Lower leg skin (tissue), 4 donors: ENCODE measurements around the gene SYF2. TPM values are rescaled to one million over a fixed set of nuclear protein-coding genes. Genes with fewer than 3 reads are reported as not detected.

Experiments
- DNase-seq, 2 donors: peaks; one replicate each; pipeline ENCODE4 v3.0.0-alpha.2; 2019; ENCODE audit warnings: low spot score in 2 of 2
- H3K4me3 ChIP-seq: fragments of 200-600 bp; sonication (generic); 2 replicates; pipeline ENCODE4 v1.5.1; 2017; ENCODE audit warnings: mild to moderate bottlenecking, low read depth; ENCODE audit not compliant: poor library complexity, severe bottlenecking
- POLR2A ChIP-seq, 2 donors: fragments of 450-650 bp; IDR thresholded peaks; one replicate each; pipeline ENCODE4 v1.6.1; 2016 to 2017; ENCODE audit warnings: antibody characterized with exemption in 2 of 2, mild to moderate bottlenecking in 1 of 2, moderate library complexity in 1 of 2
- WGBS, 2 donors: methylation state at CpG; one replicate each; pipeline ENCODE4 v1.1.5; 2018; 5-methylcytosine and 5-hydroxymethylcytosine counted together
- intact Hi-C: fragments of 100-400 bp; cut with DNase I; formaldehyde crosslinking; loops from one replicate; pipeline ENCODE4 v1.15.0; 2023; ENCODE audit warnings: low total_unique reads
- total RNA-seq, 4 donors: library from RNA; depleted of rRNA; stranded (reverse); fragments of >200 nt; gene quantifications; one replicate each; pipeline ENCODE4 v1.1.0, GENCODE V29; 2016
- TF ChIP-seq, protein P1 (sequence below), 3 donors: fragments of 450-650 bp; IDR thresholded peaks; one replicate each; pipeline ENCODE4 v1.5.1; 2016; ENCODE audit warnings: antibody characterized with exemption in 3 of 3, mild to moderate bottlenecking in 3 of 3, moderate library complexity in 2 of 3

SYF2 gene
- total RNA-seq, 4 donors from 2014 or later, result 53.4 to 65.7 (median 61.9) TPM

DNA sequence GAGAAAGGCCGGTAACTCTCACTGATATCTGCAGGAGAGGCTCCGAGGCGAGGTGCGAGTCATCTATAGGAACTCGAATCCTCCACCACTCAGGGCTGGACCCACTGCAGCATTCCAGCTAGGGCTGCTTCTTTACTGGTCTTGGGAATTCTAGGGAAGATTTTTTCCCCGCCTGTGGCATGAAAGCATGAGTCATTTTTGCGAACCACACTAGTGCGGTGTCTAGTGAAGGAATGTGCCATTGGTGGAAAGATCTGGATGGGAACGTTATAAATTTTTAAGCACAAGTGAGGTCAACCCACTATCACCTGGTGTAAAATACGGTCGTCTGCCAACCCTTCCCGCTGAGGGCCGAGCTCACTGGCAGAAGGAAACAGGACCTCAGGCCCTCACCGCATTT is 49.7 kb downstream of the SYF2 start:
- peak in 1 of 2 donors; percentile 46 for DNase-seq
- H3K4me3 ChIP-seq, result no peak overlapping the region
- intact Hi-C loops, result no loop called here
- TF ChIP-seq POLR2A (IDR thresholded peaks at IDR 0.05), result no peak
- TF ChIP-seq, protein P1, sequence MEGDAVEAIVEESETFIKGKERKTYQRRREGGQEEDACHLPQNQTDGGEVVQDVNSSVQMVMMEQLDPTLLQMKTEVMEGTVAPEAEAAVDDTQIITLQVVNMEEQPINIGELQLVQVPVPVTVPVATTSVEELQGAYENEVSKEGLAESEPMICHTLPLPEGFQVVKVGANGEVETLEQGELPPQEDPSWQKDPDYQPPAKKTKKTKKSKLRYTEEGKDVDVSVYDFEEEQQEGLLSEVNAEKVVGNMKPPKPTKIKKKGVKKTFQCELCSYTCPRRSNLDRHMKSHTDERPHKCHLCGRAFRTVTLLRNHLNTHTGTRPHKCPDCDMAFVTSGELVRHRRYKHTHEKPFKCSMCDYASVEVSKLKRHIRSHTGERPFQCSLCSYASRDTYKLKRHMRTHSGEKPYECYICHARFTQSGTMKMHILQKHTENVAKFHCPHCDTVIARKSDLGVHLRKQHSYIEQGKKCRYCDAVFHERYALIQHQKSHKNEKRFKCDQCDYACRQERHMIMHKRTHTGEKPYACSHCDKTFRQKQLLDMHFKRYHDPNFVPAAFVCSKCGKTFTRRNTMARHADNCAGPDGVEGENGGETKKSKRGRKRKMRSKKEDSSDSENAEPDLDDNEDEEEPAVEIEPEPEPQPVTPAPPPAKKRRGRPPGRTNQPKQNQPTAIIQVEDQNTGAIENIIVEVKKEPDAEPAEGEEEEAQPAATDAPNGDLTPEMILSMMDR (IDR thresholded peaks at IDR 0.05), result no peak
- WGBS, 2 donors, result 72 to 77% methylated on average over 14 of the region's 14 CpGs

DNA sequence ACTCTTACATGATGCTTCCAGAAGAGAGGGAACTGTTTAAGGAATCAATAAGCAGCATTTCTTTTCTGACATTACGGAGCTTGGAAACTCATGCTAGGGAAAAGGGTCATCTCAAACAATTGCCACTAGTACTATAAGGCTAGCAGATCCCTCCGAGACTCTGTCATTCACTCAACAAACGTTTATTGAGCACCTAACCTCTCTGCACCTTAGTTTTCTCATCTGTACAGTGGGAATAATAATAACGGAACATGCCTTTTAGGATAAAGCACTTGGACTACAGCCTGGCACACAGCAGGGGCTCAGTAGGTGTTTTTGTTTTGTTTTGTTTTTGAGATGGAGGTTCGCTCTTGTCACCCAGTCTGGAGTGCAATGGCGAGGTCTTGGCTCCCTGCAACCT is 51.3 kb downstream of the SYF2 start:
- TF ChIP-seq, protein P1 (IDR thresholded peaks at IDR 0.05), result no peak
- TF ChIP-seq POLR2A (IDR thresholded peaks at IDR 0.05), result no peak
- DNase-seq, result no peak
- WGBS, 2 donors, result 83 to 90% methylated on average over 6 of the region's 6 CpGs
- no peak overlapping the region for H3K4me3 ChIP-seq
- intact Hi-C loops, result no loop called here

DNA sequence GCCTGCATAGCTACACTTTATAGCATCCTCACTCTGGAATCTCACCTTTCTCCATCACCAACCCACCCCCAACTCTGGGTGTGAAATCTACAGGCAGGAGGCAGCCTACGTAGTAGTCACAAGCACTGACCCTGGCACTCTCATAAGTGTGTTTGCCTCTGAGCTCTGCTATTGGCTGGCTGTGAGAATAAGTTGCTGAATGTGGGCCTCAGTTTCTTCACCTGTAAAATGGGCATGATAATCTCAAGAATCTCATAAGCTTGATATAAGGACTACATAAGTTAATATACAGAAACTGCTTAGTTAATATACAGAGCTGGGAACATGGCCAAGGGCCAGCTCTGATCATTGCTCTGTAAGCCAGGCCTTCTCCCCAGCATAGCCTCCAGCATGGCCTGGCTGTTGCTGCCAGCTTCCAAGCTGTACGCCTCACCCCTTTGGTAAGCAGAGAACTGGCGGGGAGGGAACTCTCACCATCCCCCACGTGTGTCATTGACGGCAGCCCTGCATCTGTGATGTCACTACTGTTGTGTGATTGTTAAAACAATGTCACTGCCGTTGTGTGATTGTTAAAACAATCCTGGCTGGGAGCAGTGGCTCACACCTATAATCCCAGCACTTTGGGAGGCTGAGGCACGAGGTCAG is 53.3 kb downstream of the SYF2 start:
- 67 to 77% methylated on average over 7 of the region's 7 CpGs for WGBS, 2 donors
- TF ChIP-seq, protein P1 (IDR thresholded peaks at IDR 0.05), result no peak
- TF ChIP-seq POLR2A (IDR thresholded peaks at IDR 0.05), result no peak
- DNase-seq, result peak in 1 of 2 donors; percentile 60

DNA sequence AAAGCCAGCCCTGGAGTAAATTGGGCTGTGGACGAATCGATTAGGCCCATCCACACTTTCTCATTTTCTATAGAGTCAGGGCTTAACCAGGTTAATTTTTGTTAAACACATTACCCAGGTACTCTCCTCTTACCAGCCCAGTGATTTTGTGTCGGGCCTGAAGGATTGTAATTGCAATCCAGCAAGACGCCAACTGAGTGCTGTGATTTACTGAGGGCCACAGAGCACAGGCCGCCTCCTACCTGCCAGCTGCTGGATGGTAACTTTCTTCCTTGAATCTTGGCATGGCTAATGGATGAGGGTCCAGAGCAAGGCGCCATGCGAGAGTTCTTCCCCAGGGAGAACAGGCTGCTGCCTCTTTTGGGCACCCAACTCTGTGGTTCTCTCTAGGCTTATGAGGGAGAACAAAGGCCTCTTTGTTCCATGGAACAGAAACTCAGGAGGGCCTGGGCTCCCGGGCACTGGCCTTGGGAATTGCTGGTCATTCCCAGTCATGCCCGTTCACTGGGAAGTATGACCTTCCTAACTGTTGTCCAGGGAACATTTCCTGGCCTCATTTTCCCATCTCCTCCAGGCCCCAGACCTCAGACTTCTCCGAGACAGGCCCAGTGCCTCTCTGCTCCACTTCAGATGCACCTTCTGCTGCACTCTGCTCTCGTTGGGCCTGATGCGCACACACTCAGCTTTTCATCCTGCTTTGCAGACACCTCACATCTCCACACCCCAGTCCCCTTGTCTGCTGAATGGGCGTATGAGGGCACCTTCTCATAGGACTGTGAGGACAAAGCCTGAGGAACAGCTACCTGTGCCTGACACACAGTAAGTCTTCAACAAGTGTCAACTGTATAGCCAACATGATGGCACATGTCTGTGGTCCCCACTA is 57.3 kb downstream of the SYF2 start:
- TF ChIP-seq, protein P1 (IDR thresholded peaks at IDR 0.05), result no peak
- TF ChIP-seq POLR2A (IDR thresholded peaks at IDR 0.05), result no peak
- DNase-seq, result peak in 1 of 2 donors; percentile 36
- intact Hi-C loops, result no loop called here
- H3K4me3 ChIP-seq, result no peak overlapping the region
- 84 to 85% methylated on average over 13 of the region's 13 CpGs for WGBS, 2 donors

More for the DNA sequence above, 53.3 kb downstream of the SYF2 start:
- H3K4me3 ChIP-seq, result no peak overlapping the region
- intact Hi-C loops, result no loop called here

- DNase-seq, result no peak
- WGBS, 2 donors, result 85 to 87% methylated on average over 6 of the region's 6 CpGs
- no peak overlapping the region for H3K4me3 ChIP-seq
- intact Hi-C loops, result no loop called here
- TF ChIP-seq, protein P1 (IDR thresholded peaks at IDR 0.05), result no peak
- TF ChIP-seq POLR2A (IDR thresholded peaks at IDR 0.05), result no peak
These were observed 58.0 kb downstream of the SYF2 start for GRCh38 chr1:25174363-25174729.
